Stimulated activated CD4-positive, alpha-beta T cell treated with anti-CD3 and anti-CD28 coated beads, Interleukin-1b, Interleukin-23, amount 100 ng/mL, for 24 hours (primary cell): Measurements from ENCODE around the gene INSYN2A.

Experiments
- DNase-seq, 4 experiments: peaks; one replicate each; pipeline ENCODE4 v3.0.0-alpha.2; 2020; ENCODE audit warnings: low read depth in 4 of 4, low spot score in 1 of 4

The INSYN2A gene

DNA sequence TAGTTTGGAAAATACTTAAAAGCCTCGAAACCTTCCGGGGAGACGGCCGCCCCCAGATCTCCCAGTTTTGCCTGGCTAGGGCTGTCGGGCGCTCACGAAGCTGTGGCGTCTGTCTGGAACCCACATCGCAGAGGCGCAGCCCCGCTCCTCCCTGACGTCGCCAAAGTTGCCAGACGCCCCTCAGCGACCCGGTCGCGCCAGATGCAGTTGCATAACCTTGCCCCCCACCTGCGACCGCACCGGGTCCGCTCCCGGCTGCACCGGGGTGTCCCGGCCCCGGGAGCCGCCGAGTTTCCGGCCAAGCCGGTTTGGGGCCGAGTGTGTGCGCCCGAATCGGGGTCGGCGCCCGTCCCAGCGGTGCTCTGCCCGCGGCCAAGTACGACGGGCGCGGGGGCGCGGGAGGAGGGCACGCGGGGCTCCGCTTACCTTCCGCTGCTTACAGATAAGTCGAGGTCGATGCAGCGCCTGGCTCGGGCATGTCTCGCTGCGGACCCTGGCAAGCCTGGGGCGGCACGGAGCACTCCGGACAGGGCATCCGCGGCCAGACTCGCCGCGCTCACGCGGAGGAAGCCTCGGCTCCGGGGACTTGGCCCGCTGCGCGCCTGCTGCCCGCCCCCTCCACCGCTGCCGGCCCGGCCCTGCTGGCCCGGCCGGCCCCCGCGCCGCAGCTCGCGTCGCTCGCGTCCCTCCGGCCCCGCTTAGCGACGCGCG is 665 bp downstream of the INSYN2A start:
- no peak for DNase-seq

- DNase-seq = no peak
Measured at GRCh38 chr10:127195041-127195506, 1.3 kb downstream of the INSYN2A start.

GRCh38 chr10:127194599-127194998 is 1.8 kb downstream of the INSYN2A start:
- DNase-seq = no peak

GRCh38 chr10:127194111-127194510 is 2.3 kb downstream of the INSYN2A start:
- no peak for DNase-seq

DNA sequence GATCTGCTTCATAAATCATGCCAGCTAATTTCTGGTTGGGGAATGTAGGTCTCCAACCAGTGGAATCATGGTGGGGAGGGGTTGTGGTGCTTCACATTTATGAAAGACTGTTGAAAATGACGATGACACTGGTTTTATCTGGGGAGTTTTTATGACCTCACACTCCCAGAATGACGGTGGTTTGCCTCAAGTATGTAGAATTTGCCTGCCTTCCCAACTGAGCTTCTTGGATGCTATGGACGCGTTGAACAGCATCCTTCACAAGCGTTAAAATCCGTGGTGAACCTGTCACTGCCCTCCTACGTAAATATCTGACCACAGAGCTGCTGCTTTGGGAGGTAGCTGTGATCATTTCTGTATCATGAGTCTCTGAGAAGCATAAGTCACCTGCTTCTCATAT is 3.3 kb downstream of the INSYN2A start:
- no peak for DNase-seq

DNA sequence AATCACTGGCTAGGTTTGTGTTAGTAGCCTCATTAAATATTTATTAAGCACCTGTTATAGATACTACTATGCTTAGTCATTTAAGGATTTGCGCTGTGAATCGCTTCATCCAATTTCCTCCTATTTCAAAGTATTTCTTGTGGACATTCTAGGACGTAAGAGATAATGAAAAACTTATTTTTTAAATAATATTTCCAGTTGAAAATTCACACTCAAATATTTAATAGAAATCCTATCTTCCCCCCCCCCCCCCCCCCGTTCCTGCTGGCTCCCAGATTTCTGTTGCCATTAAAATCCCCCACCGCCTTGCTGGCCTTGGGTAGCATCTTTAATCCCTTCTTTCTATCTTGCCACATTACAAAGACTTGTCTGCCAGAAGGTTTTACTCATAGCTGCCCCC is 6.0 kb downstream of the INSYN2A start:
- DNase-seq = no peak

GRCh38 chr10:127189226-127189625 is 7.2 kb downstream of the INSYN2A start:
- DNase-seq = no peak

- DNase-seq = no peak
Measured at GRCh38 chr10:127186813-127187212, 9.6 kb downstream of the INSYN2A start.

DNA sequence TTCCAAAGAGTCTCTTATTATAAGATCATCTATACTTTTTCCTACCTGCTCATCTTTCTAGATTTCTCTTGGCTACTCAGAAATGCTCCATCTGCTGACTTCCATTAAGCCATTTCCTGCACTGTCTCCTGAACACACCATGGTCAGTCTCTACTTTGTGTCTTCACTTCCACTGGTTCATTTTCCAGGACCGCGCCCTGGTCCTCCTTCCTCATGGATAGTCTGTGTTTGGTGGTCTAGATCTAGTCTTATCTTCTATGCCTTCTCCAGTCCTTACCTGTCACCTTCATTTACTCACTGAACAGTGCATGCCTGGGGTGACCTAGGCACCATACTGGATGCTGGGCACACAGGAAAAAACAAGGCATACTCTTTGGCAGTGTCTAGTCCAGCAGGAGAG is 11.8 kb downstream of the INSYN2A start:
- no peak for DNase-seq

- DNase-seq = no peak
Measured at GRCh38 chr10:127182161-127182560, 14.2 kb downstream of the INSYN2A start.

DNA sequence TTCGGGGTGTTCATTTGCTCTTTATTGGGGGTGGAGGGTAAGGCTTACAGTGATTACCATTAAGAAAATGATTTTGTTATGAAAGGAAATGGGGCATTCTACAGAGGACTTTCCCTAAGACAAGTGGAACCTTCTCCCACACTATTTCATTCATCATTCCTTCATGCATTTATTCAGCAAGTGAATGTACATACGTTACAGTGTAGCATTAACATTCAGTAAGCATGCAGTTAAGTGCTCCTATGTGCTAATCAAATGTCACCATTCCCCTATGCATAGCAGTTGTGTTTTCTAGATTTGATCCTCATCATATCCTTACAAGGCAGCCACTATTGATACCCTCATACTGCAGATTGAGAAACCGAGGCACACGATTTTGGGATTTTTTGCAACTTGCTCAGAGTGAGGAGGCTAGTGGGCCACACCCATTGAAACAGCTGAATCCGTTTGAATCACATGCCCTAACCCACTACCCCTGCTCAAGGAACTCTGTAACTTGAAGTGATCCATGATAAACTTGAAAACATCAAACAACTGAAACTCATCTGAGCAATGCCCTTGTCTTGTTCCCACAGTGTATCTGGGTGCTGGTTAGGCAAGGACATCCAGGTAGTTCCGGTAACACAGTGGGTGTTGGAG is 16.7 kb downstream of the INSYN2A start:
- DNase-seq = no peak

DNA sequence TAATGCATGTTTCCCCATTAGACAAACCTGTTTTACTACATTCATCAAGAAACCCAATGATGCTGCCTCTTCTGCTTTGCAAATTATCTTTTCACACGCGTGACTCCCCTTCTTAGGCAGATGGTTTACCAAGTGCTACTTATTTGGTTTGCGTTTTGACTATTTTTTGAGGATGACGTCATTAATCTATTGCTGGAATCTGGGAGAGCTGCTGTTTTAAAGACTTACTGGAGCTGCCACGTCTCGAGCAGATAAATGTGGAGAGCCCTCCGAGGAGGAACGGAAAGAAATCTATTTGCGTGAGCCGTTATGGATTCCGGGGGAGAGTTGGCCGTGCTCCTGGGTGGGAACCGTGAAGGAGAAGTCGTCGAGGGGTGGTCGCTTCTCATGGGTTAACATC is 19.7 kb downstream of the INSYN2A start:
- no peak for DNase-seq

- DNase-seq = no peak
Measured at GRCh38 chr10:127175357-127176110, 20.9 kb downstream of the INSYN2A start.

DNA sequence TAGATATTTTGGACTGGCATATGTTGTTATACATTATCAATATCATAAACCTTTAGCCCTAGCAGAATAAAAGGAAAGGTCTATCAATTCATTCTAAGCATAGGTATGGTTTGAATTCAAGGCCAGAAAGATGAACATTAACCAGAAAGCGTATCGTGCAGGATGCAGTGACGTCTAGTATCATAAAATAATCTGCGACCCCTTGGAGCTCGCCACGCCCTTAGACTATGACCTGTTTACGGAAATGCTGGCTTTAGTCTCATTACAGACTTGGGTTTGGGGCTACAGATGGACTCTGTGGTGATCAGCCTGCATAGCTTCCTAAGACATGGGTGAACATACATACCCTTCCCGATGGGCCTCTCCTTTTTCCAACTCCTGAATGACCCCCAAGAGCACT is 21.5 kb downstream of the INSYN2A start:
- no peak for DNase-seq

GRCh38 chr10:127168261-127168660 is 28.1 kb downstream of the INSYN2A start:
- DNase-seq = no peak

GRCh38 chr10:127162841-127163240 is 33.5 kb downstream of the INSYN2A start:
- no peak for DNase-seq

- DNase-seq = no peak
Measured at GRCh38 chr10:127161482-127161881, 34.9 kb downstream of the INSYN2A start.

DNA sequence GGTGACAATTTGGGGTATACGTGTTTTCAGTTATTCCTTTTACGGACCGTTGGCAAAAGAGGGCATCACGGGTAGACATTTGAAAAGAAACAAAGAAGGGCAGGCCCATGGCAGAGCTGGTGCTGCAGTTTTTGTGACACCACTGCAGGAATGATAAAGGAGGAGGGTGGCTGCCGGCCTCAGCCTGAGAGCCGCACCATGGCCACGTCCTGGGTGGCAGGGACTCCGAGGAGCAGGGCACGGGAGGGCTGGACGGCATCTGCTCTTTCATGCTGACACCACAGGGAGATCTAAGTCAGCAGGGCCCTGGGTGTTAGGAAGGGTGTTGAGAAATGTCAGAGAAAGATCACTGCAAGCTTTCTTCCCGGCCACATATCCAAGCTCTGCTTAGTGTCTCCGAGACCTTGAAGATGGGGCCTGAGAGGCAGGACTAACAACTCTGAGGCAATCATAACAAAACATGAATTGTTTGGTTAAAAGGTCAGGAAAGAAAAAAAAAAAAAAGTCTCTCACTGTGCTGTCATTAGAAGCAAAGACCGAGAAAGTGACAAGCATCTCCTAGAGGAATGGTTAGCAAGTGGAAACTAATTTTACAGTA is 36.6 kb downstream of the INSYN2A start:
- no peak for DNase-seq

- DNase-seq = no peak
Measured at GRCh38 chr10:127158662-127159061, 37.7 kb downstream of the INSYN2A start.

DNA sequence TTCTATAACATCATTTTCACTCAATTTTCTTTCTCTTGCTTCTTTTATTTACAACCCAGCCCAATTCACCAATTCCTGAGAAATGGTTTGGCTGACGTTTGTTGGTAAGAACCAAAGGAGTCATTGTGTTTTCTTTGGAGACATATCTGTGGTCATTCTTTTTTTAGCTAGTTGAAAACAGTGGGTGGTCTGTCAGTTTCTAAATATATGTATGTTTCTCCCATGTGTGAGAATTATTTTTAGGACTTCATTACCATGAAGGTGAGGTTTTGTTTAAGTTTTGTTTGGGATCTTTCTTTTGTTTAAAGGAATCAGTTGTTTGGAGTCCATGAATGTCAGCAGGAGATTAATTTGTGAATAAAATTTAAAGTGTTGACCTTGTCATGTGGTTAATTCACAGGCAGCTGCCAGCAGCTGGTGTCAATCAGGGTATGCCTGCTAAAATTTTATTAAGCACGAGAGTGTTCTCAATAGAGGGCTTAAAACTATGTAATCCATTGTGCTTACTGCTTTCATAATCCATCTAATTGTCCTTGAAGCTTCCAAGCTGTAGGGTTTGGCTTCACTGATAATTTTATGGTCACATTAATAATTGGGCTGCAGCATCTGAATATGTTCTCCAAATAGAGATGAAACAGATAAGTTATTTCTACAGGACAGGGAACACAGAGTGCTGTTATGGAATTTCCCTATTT is 38.7 kb downstream of the INSYN2A start:
- DNase-seq = no peak

DNA sequence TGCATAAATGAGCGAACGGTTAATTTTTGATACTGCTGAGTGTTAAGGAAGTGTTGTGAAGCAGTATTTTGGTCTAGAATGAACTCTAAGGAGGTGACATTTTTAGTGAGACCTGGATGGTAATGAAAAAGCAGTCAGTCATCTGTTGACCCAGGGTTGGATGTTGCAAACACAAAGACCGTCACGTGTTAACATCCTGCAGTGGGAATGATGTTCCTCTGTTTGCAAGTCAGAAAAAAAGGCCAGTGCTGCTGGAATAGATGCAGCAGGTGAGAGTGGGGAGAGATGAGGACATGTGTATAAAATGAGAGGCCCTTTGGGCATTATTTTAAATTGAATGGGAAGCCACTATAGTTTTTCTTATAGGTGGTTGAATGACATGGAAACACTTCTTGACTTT is 39.3 kb downstream of the INSYN2A start:
- no peak for DNase-seq
